Mammary microvascular endothelial cell (primary cell): Measurements from ENCODE around the gene TAF10. TPM values are rescaled to one million over a fixed set of nuclear protein-coding genes. Genes with fewer than 3 reads are reported as not detected.

Experiments used
- total RNA-seq: library from RNA; depleted of rRNA; stranded (reverse); fragments of >200 nt; gene quantifications from 2 replicates; pipeline ENCODE4 v1.2.3, GENCODE V29; 2015

Gene TAF10
- 37.4 and 42.3 TPM in 2 replicates for total RNA-seq

DNA sequence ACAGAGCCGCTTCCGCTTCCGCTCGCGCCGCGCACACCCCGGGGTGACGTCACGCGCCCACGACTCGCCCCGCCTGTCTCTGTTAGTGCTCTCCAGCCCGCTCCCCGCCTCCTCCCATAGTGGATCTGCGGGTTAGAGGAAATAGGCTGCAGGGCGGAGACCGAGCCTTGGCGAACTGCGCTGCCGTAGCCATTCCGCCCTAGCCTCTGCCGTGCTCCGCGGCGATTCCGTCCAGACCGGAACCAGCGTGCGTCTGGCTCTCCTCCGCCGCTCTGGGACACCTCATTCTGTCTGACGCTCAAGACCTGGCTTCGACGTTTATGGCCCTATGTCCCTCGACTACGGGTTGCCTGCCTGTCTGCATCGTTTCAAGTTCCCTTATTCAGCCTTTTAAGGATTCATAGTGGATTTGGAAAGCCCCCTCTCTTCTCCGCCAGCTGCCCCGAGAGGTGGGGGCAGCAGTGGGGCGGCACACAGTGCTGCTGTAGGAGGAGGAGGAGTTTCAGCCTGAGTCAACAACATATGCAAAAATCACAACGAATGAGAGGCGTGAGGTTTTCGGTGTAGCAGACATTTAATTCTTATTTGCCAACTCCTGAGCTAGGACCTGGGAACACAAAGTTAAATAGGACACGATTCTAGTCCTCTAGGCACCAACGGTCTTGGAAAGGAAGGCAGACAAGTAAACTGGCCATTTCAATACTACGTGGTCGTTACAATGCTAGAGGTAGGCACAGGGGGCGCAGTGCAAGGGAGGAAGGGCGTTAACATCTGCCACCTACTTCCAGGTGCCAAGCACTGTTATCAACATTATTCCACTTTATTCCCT, at the start of gene TAF10:
TAF10 (minus strand) TSS at position 4 of the 829 bp plus-strand sequence. CDS start 27 bp downstream, outside the sequence.

DNA sequence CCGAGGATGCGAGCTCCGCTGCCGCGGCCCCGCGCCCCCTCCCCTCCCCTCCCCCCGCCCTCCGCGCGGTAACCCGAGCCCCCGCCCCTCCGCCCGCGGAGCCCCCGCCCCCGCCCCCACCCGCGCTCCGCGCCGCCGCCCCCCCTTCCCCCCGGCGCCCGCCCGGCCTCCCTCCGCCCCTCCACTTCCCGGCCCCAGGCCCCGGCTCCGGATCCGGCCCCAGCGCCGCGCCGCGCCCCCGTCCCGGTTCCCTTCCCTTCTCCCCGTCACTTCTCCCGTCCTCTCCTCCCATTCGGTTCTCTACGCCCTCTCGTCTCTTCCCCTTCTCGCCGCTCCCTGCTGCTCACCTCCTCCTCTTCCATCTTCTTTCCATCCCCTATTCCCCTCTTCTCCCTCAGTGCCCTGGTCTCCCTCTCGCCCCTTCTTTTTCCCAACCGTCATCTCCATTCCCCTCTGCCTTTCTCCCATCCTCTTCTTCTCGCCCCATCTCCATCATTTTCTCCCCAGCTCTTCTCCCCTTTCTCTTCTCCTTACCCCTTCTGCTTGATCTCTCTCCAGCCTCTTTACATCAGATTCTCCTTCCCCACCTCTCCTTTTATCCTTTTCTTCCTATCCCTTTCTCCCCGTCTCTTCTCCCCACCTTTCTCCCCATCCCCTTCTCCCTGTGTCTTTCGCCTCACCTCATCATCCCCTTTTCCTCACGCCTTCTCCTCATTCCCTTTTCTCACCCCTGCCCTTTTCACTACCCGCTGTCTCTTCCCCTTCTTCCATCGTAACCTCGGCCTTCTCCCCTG, 44.0 kb upstream of the TAF10 start, which contains the start of gene DCHS1:
DCHS1 (minus strand) TSS at position 20 of the 794 bp plus-strand sequence. CDS start 14,196 bp downstream, outside the sequence.

DNA sequence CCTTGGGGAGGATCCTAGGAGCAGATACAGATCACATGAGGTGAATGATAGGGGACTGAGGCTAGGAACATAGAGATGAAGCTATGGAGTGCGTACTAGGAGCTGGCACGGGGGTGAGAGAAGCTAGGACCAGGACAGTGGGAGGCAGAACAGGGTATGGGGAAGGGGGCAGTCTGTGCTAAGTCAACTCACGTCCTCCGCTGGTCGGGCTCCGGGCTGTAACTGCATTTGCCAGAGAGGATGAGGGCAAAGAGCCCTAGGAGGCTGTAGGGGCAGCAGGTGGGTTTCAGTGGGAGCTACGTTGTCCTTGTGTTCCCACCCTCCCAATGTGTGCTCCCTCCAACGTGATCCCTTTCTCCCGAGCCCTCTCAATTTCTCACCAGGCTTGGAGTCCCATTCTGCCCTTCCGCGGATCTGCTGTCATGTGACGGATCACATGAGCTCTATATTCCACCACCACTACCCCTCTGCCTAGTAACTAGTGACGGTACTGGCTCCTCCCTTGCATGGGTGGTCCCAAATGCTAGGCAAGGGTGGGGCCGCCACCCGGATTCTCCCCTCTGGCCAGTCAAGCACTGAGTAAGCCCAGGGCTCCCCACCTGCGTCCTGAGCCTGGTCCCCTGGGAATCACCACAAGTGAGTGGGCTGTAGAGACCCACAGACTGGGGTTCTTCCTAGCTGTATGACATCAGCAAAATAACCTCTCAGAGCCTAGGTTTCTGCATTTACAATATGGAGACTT, 7.2 kb upstream of the TAF10 start, which contains the start of gene TPP1:
TPP1 (minus strand) TSS at position 419 of the 742 bp plus-strand sequence; CDS start at position 397, 22 bp downstream.

DNA sequence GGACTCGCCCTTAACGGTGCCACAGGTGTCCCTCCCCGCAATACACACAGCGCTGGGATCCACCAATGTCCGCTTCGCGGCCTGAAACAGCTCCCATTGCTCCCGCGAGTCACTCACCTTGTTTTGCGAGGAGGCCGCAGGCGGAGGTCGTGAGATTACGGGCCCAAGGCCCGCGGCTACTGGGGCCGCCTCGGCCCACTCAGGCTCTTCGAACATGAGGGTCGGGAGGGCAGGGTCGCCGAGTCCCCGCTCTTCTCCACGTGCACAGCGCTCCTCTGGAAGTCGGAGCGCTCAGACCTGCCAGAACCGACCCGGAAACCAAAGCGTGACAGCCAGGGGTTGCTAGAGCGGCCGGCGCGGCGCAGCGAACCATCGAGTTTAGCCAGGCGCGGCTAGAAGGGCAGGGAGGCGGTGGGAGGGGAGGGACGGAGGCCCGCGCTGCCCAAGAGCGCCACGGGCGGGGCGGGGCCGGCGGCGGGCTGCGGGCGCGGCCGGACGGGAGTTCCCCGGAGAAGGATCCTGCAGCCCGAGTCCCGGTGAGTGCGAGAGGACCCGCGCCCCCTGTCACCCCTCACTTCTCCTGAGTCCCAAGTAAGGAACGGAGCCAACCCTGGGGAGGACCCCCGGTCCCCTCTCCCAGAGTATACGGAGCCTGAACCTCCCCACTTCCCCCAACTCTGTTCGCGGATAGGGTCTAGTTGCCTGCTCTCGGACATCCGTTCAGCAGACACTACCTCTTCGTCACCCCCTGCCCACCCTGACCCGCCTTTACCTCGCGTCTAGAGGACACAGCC, 8.5 kb downstream of the TAF10 start, which contains the start of the genes ILK and RRP8:
ILK (plus strand) TSS at position 488 of the 794 bp plus-strand sequence. CDS start 498 bp downstream, outside the sequence.
RRP8 (minus strand) TSS at position 330 of the 794 bp plus-strand sequence; CDS start at position 216, 114 bp downstream.

Other genes with a start within 250 kb of the TAF10 start
- gene SMPD1, start 221.7 kb downstream of the TAF10 start, total RNA-seq: 49.5 and 55.6 TPM in 2 replicates
- gene APBB1, start 193.1 kb downstream of the TAF10 start, total RNA-seq: 34.8 and 38.8 TPM in 2 replicates
- 0.27 TPM in 1 of 2 replicates, not detected in the other for gene HPX, start 171.2 kb downstream of the TAF10 start, total RNA-seq
- 14.1 and 18.9 TPM in 2 replicates for gene TRIM3, start 138.3 kb downstream of the TAF10 start, total RNA-seq
- gene ARFIP2, start 130.9 kb downstream of the TAF10 start, total RNA-seq: 33.8 and 38.9 TPM in 2 replicates
- 20.7 and 28.3 TPM in 2 replicates for gene TIMM10B, start 130.7 kb downstream of the TAF10 start, total RNA-seq
- gene DNHD1, start 114.9 kb downstream of the TAF10 start, total RNA-seq: 0.47 and 2.3 TPM in 2 replicates
- 17.4 and 19.6 TPM in 2 replicates for gene RRP8, start 8.6 kb downstream of the TAF10 start, total RNA-seq
- 179 and 196 TPM in 2 replicates for gene ILK, start 8.4 kb downstream of the TAF10 start, total RNA-seq
- gene TPP1, start 7.2 kb upstream of the TAF10 start, total RNA-seq: 51.3 and 99.0 TPM in 2 replicates
- gene DCHS1, start 43.6 kb upstream of the TAF10 start, total RNA-seq: 22.5 and 23.9 TPM in 2 replicates
- gene MRPL17, start 71.1 kb upstream of the TAF10 start, total RNA-seq: 99.3 and 103 TPM in 2 replicates
- gene OR2AG2, start 159.8 kb upstream of the TAF10 start, total RNA-seq: not detected in 2 replicates
- gene OR2AG1, start 170.8 kb upstream of the TAF10 start, total RNA-seq: not detected in 2 replicates
- gene OR6A2, start 187.5 kb upstream of the TAF10 start, total RNA-seq: 0.07 TPM in 1 of 2 replicates, not detected in the other
- not detected in 2 replicates for gene OR10A5, start 233.5 kb upstream of the TAF10 start, total RNA-seq